ENCODE results near the gene BAHCC1.

BAHCC1 gene

GRCh38 chr17:81428121-81428515 is 32.9 kb downstream of the BAHCC1 start:
- DNase-seq, result no peak

GRCh38 chr17:81428516-81428915 is 33.3 kb downstream of the BAHCC1 start:
- no peak for DNase-seq

- no peak for DNase-seq
Measured at GRCh38 chr17:81428948-81429774, 33.9 kb downstream of the BAHCC1 start.

GRCh38 chr17:81429821-81430551 is 34.7 kb downstream of the BAHCC1 start:
- no peak for DNase-seq

GRCh38 chr17:81431545-81432482 is 36.6 kb downstream of the BAHCC1 start:
- DNase-seq, result no peak

- DNase-seq, result no peak
Measured at GRCh38 chr17:81432941-81433340, 37.7 kb downstream of the BAHCC1 start.

- DNase-seq, result no peak
Measured at GRCh38 chr17:81433656-81434055, 38.4 kb downstream of the BAHCC1 start.

- no peak for DNase-seq
Measured at GRCh38 chr17:81434072-81434471, 38.8 kb downstream of the BAHCC1 start.

- DNase-seq, result no peak
Measured at GRCh38 chr17:81434681-81435417, 39.6 kb downstream of the BAHCC1 start.

GRCh38 chr17:81435652-81436293 is 40.5 kb downstream of the BAHCC1 start:
- no peak for DNase-seq

- no peak for DNase-seq
Measured at GRCh38 chr17:81436294-81436849, 41.1 kb downstream of the BAHCC1 start.

- DNase-seq, result no peak
Measured at GRCh38 chr17:81437191-81437651, 42.0 kb downstream of the BAHCC1 start.

GRCh38 chr17:81438007-81438659 is 42.9 kb downstream of the BAHCC1 start:
- DNase-seq, result no peak

- DNase-seq, result no peak
Measured at GRCh38 chr17:81438688-81439087, 43.4 kb downstream of the BAHCC1 start.

- DNase-seq, result no peak
Measured at GRCh38 chr17:81440051-81440471, 44.8 kb downstream of the BAHCC1 start.

- no peak for DNase-seq
Measured at GRCh38 chr17:81440511-81441244, 45.4 kb downstream of the BAHCC1 start.

GRCh38 chr17:81442791-81443190 is 47.5 kb downstream of the BAHCC1 start:
- no peak for DNase-seq

- DNase-seq, result no peak
Measured at GRCh38 chr17:81443269-81443668, 48.0 kb downstream of the BAHCC1 start.

GRCh38 chr17:81444610-81445339 is 49.5 kb downstream of the BAHCC1 start:
- DNase-seq, result no peak
